SH-SY5Y (cell line): Measurements from ENCODE around the gene UST.

Experiments used
- GATA2 ChIP-seq: IDR thresholded peaks from 2 replicates; pipeline ENCODE4 v1.6.1; 2011; ENCODE audit warnings: mild to moderate bottlenecking, low read depth, low read length
- GATA3 ChIP-seq: IDR thresholded peaks from 2 replicates; pipeline ENCODE4 v1.6.1; 2011; ENCODE audit warnings: low read depth, mild to moderate bottlenecking, low read length, moderate library complexity

GRCh38 chr6:148758492-148758891 lies 11.7 kb downstream of the UST start:
- TF ChIP-seq GATA3 (no peak), GATA2 (no peak)
